Neuronal stem cell (in vitro differentiated cells): ENCODE results near the gene ANKRD42.
"Not testable (repeated sequence)": the region's sequence is repeated elsewhere in the genome, so short reads cannot be mapped to it uniquely, and the experiment has no call there.

Experiments
- DNase-seq: peaks from one replicate; pipeline ENCODE4 v3.0.0-alpha.2; 2013; ENCODE audit warnings: low spot score
- H2AFZ ChIP-seq: one replicate; pipeline ENCODE4 v1.6.1; 2013; ENCODE audit warnings: mild to moderate bottlenecking, low read length, inconsistent platforms
- H2AK5ac ChIP-seq: 2 replicates; pipeline ENCODE4 v1.6.1; 2013; ENCODE audit warnings: low read depth, mild to moderate bottlenecking, inconsistent platforms, low read length, moderate library complexity, mixed read lengths
- H2BK120ac ChIP-seq: 2 replicates; pipeline ENCODE4 v1.6.1; 2013; ENCODE audit warnings: low read depth, mild to moderate bottlenecking, inconsistent platforms, low read length, moderate library complexity, mixed read lengths
- H2BK12ac ChIP-seq: one replicate; pipeline ENCODE4 v1.6.1; 2013; ENCODE audit warnings: low read length, inconsistent platforms
- H2BK15ac ChIP-seq: 2 replicates; pipeline ENCODE4 v1.6.1; 2013; ENCODE audit warnings: mild to moderate bottlenecking, low read length, inconsistent platforms, mixed read lengths
- H2BK5ac ChIP-seq: one replicate; pipeline ENCODE4 v1.6.1; 2013; ENCODE audit warnings: inconsistent platforms, mild to moderate bottlenecking, low read length, moderate library complexity
- H3K14ac ChIP-seq: one replicate; pipeline ENCODE4 v1.6.1; 2013; ENCODE audit warnings: low read length, inconsistent platforms
- H3K18ac ChIP-seq: 2 replicates; pipeline ENCODE4 v1.6.1; 2013; ENCODE audit warnings: low read length, inconsistent platforms
- H3K23ac ChIP-seq: 2 replicates; pipeline ENCODE4 v1.6.1; 2013; ENCODE audit warnings: low read depth, mild to moderate bottlenecking, mixed read lengths, low read length, inconsistent platforms; ENCODE audit not compliant: poor library complexity
- H3K27ac ChIP-seq: replicated peaks from 3 replicates; pipeline ENCODE4 v1.5.1; 2013; ENCODE audit warnings: low read length, inconsistent platforms
- H3K27me3 ChIP-seq, 3 experiments: 2 replicates each; pipeline ENCODE4 v1.6.1; 2013; ENCODE audit warnings: low read length in 3 of 3, mild to moderate bottlenecking in 2 of 3, inconsistent platforms in 1 of 3, low read depth in 1 of 3, mixed read lengths in 1 of 3, moderate library complexity in 1 of 3; ENCODE audit not compliant: control insufficient read depth in 3 of 3, insufficient read depth in 3 of 3
- H3K36me3 ChIP-seq, 2 donors: replicated peaks in 1 of 2; 2 replicates each; pipeline ENCODE4 v1.6.1; 2013; ENCODE audit warnings: low read length in 2 of 2; ENCODE audit not compliant: control insufficient read depth in 2 of 2, insufficient read depth in 2 of 2
- H3K4ac ChIP-seq: 2 replicates; pipeline ENCODE4 v1.6.1; 2013; ENCODE audit warnings: inconsistent platforms, mild to moderate bottlenecking, low read length, moderate library complexity
- H3K4me1 ChIP-seq, 2 donors: 1 replicate in 1 of 2; 2 replicates in 1 of 2; pipeline ENCODE4 v1.6.1; 2013; ENCODE audit warnings: low read length in 2 of 2, low read depth in 1 of 2; ENCODE audit not compliant: control insufficient read depth in 2 of 2, insufficient read depth in 1 of 2
- H3K4me2 ChIP-seq: one replicate; pipeline ENCODE4 v1.6.1; 2013; ENCODE audit warnings: mild to moderate bottlenecking, low read length, inconsistent platforms; ENCODE audit not compliant: insufficient read depth, poor library complexity, severe bottlenecking
- H3K4me3 ChIP-seq, 2 donors: 2 replicates each; pipeline ENCODE4 v1.5.1; 2013; ENCODE audit warnings: low read length in 2 of 2, mild to moderate bottlenecking in 2 of 2, inconsistent platforms in 1 of 2, moderate library complexity in 1 of 2
- H3K79me1 ChIP-seq: one replicate; pipeline ENCODE4 v1.6.1; 2013; ENCODE audit warnings: low read depth, mild to moderate bottlenecking, inconsistent platforms, low read length, moderate library complexity
- H3K9ac ChIP-seq: one replicate; pipeline ENCODE4 v1.6.1; 2013; ENCODE audit warnings: mild to moderate bottlenecking, low read depth, low read length, inconsistent platforms; ENCODE audit not compliant: poor library complexity
- H3K9me3 ChIP-seq, 2 donors: replicated peaks in 1 of 2; 2 replicates each; pipeline versions ENCODE3 to v1.6.1; 2013; ENCODE audit warnings: low read length in 2 of 2, mild to moderate bottlenecking in 2 of 2, inconsistent platforms in 1 of 2, low read depth in 1 of 2, mixed read lengths in 1 of 2, moderate library complexity in 1 of 2; ENCODE audit not compliant: control insufficient read depth in 2 of 2, insufficient read depth in 1 of 2
- H4K8ac ChIP-seq: one replicate; pipeline ENCODE4 v1.6.1; 2013; ENCODE audit warnings: low read depth, mild to moderate bottlenecking, inconsistent platforms, low read length, moderate library complexity
- H4K91ac ChIP-seq: one replicate; pipeline ENCODE4 v1.6.1; 2013; ENCODE audit warnings: low read length, low read depth, mild to moderate bottlenecking, inconsistent platforms; ENCODE audit not compliant: poor library complexity
- WGBS, 2 donors: extraction: QIAGEN DNeasy Blood & Tissue Kit; methylation state at CpG; one replicate each; pipeline ENCODE4 v1.1.7; 2013; ENCODE audit warnings: missing lambda C conversion rate in 2 of 2, mixed read lengths in 1 of 2; ENCODE audit not compliant: insufficient read length in 2 of 2, insufficient replicate concordance in 1 of 2; ENCODE audit errors: extremely low coverage in 2 of 2; 5-methylcytosine and 5-hydroxymethylcytosine counted together

The ANKRD42 gene

DNA sequence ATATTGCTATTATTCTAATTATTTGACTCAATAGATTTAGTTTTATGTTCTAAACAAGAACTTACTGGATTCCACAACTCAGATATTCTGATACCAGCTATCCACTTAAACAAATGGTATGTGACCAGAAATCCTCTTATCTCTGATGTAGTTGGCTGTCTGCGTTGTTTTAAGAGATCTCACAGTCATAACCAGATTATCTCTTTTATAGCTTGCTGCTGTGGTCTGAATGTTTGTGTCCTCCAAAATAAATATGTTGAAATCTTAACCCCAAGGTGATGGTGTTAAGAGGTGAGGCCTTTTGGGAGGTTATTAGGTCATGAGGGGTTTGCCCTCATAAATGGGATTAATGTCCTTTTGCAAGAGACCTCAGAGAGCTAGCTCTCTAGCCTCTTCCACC, 12.7 kb downstream of the ANKRD42 start:
- H3K18ac ChIP-seq = no peak overlapping the region
- H4K91ac ChIP-seq = no peak overlapping the region
- H3K9ac ChIP-seq = no peak overlapping the region
- no peak overlapping the region for H2AK5ac ChIP-seq
- H3K27me3 ChIP-seq = no peaks in the 10 kb centered on the region
- no peak overlapping the region for H3K14ac ChIP-seq
- no CpG with 5 or more reads among the region's 1 CpG for WGBS, 2 donors
- no peak for DNase-seq
- no peaks in the 10 kb centered on the region for H3K9me3 ChIP-seq
- no peak overlapping the region for H2AFZ ChIP-seq
- H3K79me1 ChIP-seq = no peaks in the 10 kb centered on the region
- no peak overlapping the region for H3K27ac ChIP-seq
- H3K4me1 ChIP-seq = no peaks in the 10 kb centered on the region
- H2BK5ac ChIP-seq = no peak overlapping the region
- H3K4me3 ChIP-seq = no peak overlapping the region
- no peak overlapping the region for H3K23ac ChIP-seq
- no peak overlapping the region for H3K4ac ChIP-seq
- no peaks in the 10 kb centered on the region for H3K36me3 ChIP-seq
- H2BK15ac ChIP-seq = no peak overlapping the region
- H2BK12ac ChIP-seq = no peak overlapping the region
- no peak overlapping the region for H3K4me2 ChIP-seq
- H2BK120ac ChIP-seq = no peak overlapping the region
- H4K8ac ChIP-seq = no peak overlapping the region

DNA sequence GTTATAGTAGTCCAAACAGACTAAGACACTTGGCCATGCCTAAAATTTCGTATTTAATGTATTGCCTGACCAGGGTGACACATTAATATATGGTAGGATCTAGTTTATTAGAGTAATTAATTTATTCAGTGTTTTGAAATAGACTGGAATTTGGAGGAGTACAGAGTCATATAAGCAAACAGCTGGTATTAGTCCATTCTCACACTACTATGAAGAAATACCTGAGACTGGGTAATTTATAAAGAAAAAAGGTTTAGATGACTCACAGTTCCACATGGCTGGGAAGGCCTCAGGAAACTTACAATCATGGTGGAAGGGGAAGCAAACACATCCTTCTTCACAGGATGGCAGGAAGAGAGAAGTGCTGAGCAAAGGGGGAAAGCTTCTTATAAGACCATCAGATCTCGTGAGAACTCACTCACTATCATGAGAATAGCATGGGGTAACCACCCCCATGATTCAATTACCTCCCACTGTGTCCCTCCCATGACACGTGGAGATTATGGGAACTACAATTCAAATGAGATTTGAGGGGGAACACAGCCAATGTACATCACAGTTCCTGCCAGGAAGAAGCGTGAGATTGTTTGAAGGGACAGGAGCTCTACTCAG, 13.4 kb downstream of the ANKRD42 start:
- H3K4me1 ChIP-seq, H2AFZ ChIP-seq, H3K23ac ChIP-seq, H3K4ac ChIP-seq, H3K9me3 ChIP-seq, H4K91ac ChIP-seq, H3K9ac ChIP-seq, H3K27ac ChIP-seq, DNase-seq, H2BK15ac ChIP-seq, H2BK12ac ChIP-seq, H3K36me3 ChIP-seq, H2BK120ac ChIP-seq, H2AK5ac ChIP-seq, H4K8ac ChIP-seq, H3K27me3 ChIP-seq, H3K4me3 ChIP-seq, H3K4me2 ChIP-seq, H3K14ac ChIP-seq, H3K18ac ChIP-seq, H2BK5ac ChIP-seq, H3K79me1 ChIP-seq: not testable (repeated sequence)
- no CpG with 5 or more reads among the region's 4 CpGs for WGBS, 2 donors

DNA sequence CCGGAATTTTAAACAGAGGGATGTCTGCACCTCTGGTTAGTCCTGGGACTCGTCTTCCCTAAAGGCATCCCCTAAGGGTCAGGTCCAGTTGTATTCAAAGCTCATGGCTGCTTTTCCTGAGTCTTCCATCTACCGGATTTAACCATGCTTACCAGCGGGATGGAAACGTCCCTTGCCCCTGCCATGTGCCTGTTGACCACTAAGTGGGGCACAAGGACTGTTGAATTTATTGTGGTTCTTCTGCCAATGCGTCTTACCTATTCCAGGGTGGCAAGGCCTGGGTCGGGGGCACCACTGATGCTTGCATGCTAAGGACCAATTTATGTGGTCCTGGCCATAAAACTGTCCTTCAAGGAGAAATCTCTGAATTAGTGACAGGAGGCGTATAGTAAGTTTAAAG, 25.6 kb downstream of the ANKRD42 start:
- Histone ChIP-seq H2BK5ac (no peak overlapping the region), H3K79me1 (no peaks in the 10 kb centered on the region), H3K27ac (no peak overlapping the region), H3K4me1 (no peaks in the 10 kb centered on the region), H4K8ac (no peak overlapping the region), H2BK120ac (no peak overlapping the region), H3K4me3 (no peak overlapping the region), H2AK5ac (no peak overlapping the region), H3K4ac (no peak overlapping the region), H3K14ac (no peak overlapping the region), H2AFZ (no peak overlapping the region), H3K9me3 (no peaks in the 10 kb centered on the region), H4K91ac (no peak overlapping the region), H3K4me2 (no peak overlapping the region), H3K23ac (no peak overlapping the region), H2BK15ac (no peak overlapping the region), H3K18ac (no peak overlapping the region), H2BK12ac (no peak overlapping the region), H3K9ac (no peak overlapping the region), H3K36me3 (no peaks in the 10 kb centered on the region), H3K27me3 (no peaks in the 10 kb centered on the region)
- no peak for DNase-seq
- WGBS, 2 donors = no CpG with 5 or more reads among the region's 8 CpGs

DNA sequence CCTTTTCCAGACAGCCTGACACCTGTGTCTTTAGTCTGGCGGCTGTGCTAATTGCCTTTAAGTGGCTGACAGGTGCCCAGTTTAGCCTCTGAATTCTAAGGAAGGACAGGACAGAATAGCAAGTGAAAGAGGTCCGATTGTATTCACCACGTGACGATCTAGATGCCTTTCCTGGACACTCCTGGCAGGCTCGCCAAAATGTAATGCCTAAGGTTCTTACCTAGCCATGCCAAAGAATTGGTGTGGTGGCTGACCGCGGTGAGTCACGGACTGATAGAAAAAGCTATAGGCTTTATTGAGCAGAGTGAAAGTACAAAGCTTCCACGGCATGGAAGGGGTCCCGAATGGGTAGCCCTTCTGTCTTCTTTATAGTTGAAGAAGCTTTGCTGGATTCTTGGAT, 26.7 kb downstream of the ANKRD42 start:
- Histone ChIP-seq H3K4ac (no peak overlapping the region), H3K27ac (no peak overlapping the region), H4K8ac (no peak overlapping the region), H3K4me3 (no peak overlapping the region), H3K27me3 (no peaks in the 10 kb centered on the region), H3K14ac (no peak overlapping the region), H2BK5ac (no peak overlapping the region), H3K18ac (no peak overlapping the region), H3K23ac (no peak overlapping the region), H3K9me3 (no peaks in the 10 kb centered on the region), H3K4me1 (no peaks in the 10 kb centered on the region), H2AK5ac (no peak overlapping the region), H4K91ac (no peak overlapping the region), H2BK15ac (no peak overlapping the region), H2BK12ac (no peak overlapping the region), H3K4me2 (no peak overlapping the region), H3K79me1 (no peaks in the 10 kb centered on the region), H3K36me3 (no peaks in the 10 kb centered on the region), H2BK120ac (no peak overlapping the region), H3K9ac (no peak overlapping the region), H2AFZ (no peak overlapping the region)
- no peak for DNase-seq
- WGBS, 2 donors = no CpG with 5 or more reads among the region's 10 CpGs
